Nephron (organoid): Measurements from ENCODE around the gene FAM222A.
A peak's percentile ranks its signal among the peaks of the same experiment; 100 is the strongest.

Source experiments
- H3K27ac Mint-ChIP-seq, 3 experiments: 2 replicates each; pipeline ENCODE4 v1.8.0; 2020; ENCODE audit warnings: mixed read lengths in 3 of 3, mild to moderate bottlenecking in 2 of 3, moderate library complexity in 1 of 3
- H3K27me3 Mint-ChIP-seq: 2 replicates; pipeline ENCODE4 v1.8.0; 2021; ENCODE audit warnings: low read depth, mild to moderate bottlenecking, moderate library complexity, mixed read lengths
- H3K36me3 Mint-ChIP-seq: 2 replicates; pipeline ENCODE4 v1.8.0; 2020; ENCODE audit warnings: low read depth, mixed read lengths
- H3K4me1 Mint-ChIP-seq: 2 replicates; pipeline ENCODE4 v1.8.0; 2020; ENCODE audit warnings: mixed read lengths
- H3K4me3 Mint-ChIP-seq, 3 experiments: 2 replicates each; pipeline ENCODE4 v1.8.0; 2020; ENCODE audit warnings: mild to moderate bottlenecking in 3 of 3, mixed read lengths in 3 of 3, moderate library complexity in 2 of 3
- H3K9me3 Mint-ChIP-seq: 2 replicates; pipeline ENCODE4 v1.8.0; 2020; ENCODE audit warnings: mixed read lengths
- CTCF ChIP-seq, 3 experiments: fragments of 200-600 bp; sonication (generic); IDR thresholded peaks; one replicate each; pipeline ENCODE4 v1.5.0; 2021; ENCODE audit warnings: antibody characterized with exemption in 3 of 3; ENCODE audit not compliant: unreplicated experiment in 3 of 3

The FAM222A gene

GRCh38 chr12:109752117-109753053, 38.8 kb downstream of the FAM222A start:
- Mint-ChIP-seq H3K36me3 (peaks cover 26% of the 10 kb centered on the region), H3K27me3 (no peaks in the 10 kb centered on the region), H3K4me3 (no peak overlapping the region), H3K27ac (no peak overlapping the region), H3K4me1 (peaks cover 2% of the 10 kb centered on the region), H3K9me3 (peaks cover 25% of the 10 kb centered on the region)
- TF ChIP-seq CTCF (IDR thresholded peaks at IDR 0.05; ENCODE audit: unreplicated experiment in 3 of 3), result no peak

- Mint-ChIP-seq H3K4me3 (no peak overlapping the region), H3K27me3 (no peaks in the 10 kb centered on the region), H3K9me3 (peaks cover 25% of the 10 kb centered on the region), H3K36me3 (peaks cover 26% of the 10 kb centered on the region), H3K27ac (no peak overlapping the region), H3K4me1 (peaks cover 5% of the 10 kb centered on the region)
- TF ChIP-seq CTCF (IDR thresholded peaks at IDR 0.05; ENCODE audit: unreplicated experiment in 3 of 3), result no peak
Observed at GRCh38 chr12:109753054-109753401, 39.4 kb downstream of the FAM222A start.

DNA sequence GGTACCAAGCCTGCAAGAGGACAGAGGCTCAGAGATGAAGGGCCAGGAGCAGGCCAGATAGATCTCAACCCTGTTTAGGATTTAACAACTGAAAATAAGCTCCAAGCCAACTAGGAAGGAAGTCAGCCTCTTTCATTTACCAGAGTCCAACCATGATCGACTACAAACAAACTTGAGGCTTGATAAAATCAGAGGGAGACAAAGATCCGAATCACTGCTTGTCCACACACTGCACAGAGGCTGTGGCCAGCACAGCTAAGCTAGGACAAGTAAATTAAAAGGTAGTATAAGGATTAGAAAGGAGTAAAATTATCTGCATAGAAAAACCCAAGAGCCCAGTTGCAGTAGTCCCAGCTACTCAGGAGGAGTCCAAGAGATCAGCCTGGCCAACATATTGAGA, 40.3 kb downstream of the FAM222A start:
- TF ChIP-seq CTCF (IDR thresholded peaks at IDR 0.05; ENCODE audit: unreplicated experiment in 3 of 3), result no peak
- Mint-ChIP-seq H3K4me3 (no peak overlapping the region), H3K4me1 (peaks cover 6% of the 10 kb centered on the region), H3K9me3 (peaks cover 25% of the 10 kb centered on the region), H3K27ac (peak overlapping the region in 2 of 3 experiments; percentile 28 to 32), H3K36me3 (peaks cover 26% of the 10 kb centered on the region), H3K27me3 (no peaks in the 10 kb centered on the region)

GRCh38 chr12:109756457-109756856, 42.8 kb downstream of the FAM222A start:
- Mint-ChIP-seq H3K4me3 (no peak overlapping the region), H3K27me3 (peaks cover 5% of the 10 kb centered on the region), H3K36me3 (peaks cover 15% of the 10 kb centered on the region), H3K9me3 (peaks cover 19% of the 10 kb centered on the region), H3K4me1 (peaks cover 10% of the 10 kb centered on the region), H3K27ac (no peak overlapping the region)
- TF ChIP-seq CTCF (IDR thresholded peaks at IDR 0.05; ENCODE audit: unreplicated experiment in 3 of 3), result no peak

DNA sequence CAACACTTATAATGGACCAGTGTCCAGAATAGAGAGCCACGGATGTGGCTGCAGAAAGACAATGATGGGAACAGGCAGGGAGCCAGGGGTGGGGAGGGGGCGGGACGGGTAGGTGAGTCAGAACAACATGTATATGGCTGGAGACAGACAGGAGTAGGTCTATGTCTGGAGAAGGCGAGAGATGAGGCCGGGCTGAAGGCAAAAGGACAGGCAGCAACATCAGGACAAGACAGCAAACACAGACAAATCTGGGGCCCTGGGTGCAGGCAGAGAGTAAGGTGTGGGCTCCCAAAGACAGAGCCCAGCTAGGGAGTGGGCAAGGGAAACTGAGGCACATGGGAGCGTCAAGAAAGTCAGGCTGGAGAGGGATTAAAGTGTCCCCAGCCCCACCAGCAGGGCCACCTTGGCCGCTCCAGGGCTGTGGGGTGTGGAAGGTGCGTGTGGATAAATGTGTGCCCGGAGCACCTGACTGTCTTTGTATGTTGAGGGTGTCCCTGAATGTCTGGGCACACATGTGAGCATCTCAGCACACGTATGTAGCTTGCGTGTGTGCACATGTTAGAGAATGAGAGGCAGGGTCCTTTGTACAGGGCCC, 44.1 kb downstream of the FAM222A start:
- Mint-ChIP-seq H3K27ac (no peak overlapping the region), H3K9me3 (peaks cover 19% of the 10 kb centered on the region), H3K27me3 (peaks cover 5% of the 10 kb centered on the region), H3K4me3 (no peak overlapping the region), H3K4me1 (peaks cover 10% of the 10 kb centered on the region), H3K36me3 (peaks cover 15% of the 10 kb centered on the region)
- TF ChIP-seq CTCF (IDR thresholded peaks at IDR 0.05; ENCODE audit: unreplicated experiment in 3 of 3), result no peak
